Measurements from ENCODE around the gene EME2. TPM values are rescaled to one million over a fixed set of nuclear protein-coding genes. Genes with fewer than 3 reads are reported as not detected.

The EME2 gene
- total RNA-seq, 1 experiment from 2014 or later, result 10.4 TPM

GRCh38 chr16:1775846-1776671 is 3.4 kb downstream of the EME2 start:
- in situ Hi-C loops (cut with HindIII; ENCODE audit: low sequenced_read_pairs), result no loop called here
- DNase-seq (ENCODE audit: low spot score), result no peak

DNA sequence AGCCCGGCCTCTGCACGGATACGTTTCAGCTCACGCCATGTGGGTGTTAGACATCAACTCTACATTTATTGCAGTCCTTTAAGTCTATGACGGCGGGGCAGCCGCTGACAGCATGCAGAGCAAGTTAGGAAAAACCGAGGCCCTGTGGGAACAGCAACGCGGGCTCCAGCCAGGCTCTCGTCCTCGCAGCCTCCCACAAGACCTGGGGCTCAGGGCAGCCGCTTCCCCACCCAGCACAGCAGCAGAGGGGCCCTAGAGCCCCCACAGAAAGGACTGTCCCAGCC is 4.0 kb downstream of the EME2 start:
- in situ Hi-C loops (cut with HindIII; ENCODE audit: low sequenced_read_pairs), result no loop called here
- no peak for DNase-seq (ENCODE audit: low spot score)

GRCh38 chr16:1776991-1777374 is 4.4 kb downstream of the EME2 start:
- DNase-seq (ENCODE audit: low spot score), result no peak

DNA sequence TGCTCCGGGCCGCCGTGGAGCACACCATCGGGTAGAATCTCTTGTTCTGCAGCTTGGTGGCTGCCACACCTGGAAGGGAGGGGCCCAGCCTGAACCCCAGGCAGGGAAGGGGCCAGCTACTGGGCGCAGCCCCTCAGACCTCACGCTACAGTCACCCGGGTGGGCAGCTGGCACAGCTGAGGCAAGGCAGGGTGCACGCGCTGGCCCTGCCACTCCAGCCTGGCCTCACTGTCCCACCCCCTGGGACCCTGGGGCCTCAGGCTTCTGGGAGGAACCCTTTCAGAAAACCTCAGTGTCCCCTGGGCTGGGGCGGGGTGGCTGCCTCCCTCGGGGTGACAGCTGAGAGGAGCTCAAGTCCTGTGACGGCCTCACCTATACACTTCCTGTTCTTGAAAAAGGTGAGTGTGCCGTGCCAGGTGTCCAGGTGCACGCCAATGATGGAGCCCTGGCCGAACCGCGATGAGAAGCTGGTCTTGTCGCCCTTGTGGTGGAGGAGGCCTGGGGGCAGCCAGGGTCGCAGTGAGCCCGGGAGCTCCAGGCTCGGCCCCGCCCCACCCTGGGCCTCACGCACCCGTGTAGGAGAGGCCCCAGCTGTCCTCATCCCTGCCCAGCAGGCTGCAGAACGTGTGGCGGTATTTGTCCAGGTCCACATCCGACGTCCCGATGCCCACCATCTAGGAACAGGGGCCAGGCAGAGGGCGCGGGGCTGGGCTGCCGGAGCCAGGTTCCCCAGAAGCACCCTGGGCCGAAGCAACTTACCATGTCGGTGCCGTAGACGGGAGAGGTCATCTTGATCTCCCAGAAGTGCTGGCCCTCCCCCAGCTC is 5.0 kb downstream of the EME2 start:
- in situ Hi-C loops (cut with HindIII; ENCODE audit: low sequenced_read_pairs), result no loop called here

More at GRCh38 chr16:1776991-1777374, 4.4 kb downstream of the EME2 start:
- in situ Hi-C loops (cut with HindIII; ENCODE audit: low sequenced_read_pairs), result no loop called here

GRCh38 chr16:1778200-1779179 is 5.9 kb downstream of the EME2 start:
- in situ Hi-C loops (cut with HindIII; ENCODE audit: low sequenced_read_pairs), result no loop called here

More for the DNA sequence above, 5.0 kb downstream of the EME2 start:
- no peak for DNase-seq (ENCODE audit: low spot score)

GRCh38 chr16:1779234-1779701 is 6.7 kb downstream of the EME2 start:
- DNase-seq (ENCODE audit: low spot score), result no peak
- in situ Hi-C loops (cut with HindIII; ENCODE audit: low sequenced_read_pairs), result no loop called here

More at GRCh38 chr16:1778200-1779179, 5.9 kb downstream of the EME2 start:
- DNase-seq (ENCODE audit: low spot score), result no peak

DNA sequence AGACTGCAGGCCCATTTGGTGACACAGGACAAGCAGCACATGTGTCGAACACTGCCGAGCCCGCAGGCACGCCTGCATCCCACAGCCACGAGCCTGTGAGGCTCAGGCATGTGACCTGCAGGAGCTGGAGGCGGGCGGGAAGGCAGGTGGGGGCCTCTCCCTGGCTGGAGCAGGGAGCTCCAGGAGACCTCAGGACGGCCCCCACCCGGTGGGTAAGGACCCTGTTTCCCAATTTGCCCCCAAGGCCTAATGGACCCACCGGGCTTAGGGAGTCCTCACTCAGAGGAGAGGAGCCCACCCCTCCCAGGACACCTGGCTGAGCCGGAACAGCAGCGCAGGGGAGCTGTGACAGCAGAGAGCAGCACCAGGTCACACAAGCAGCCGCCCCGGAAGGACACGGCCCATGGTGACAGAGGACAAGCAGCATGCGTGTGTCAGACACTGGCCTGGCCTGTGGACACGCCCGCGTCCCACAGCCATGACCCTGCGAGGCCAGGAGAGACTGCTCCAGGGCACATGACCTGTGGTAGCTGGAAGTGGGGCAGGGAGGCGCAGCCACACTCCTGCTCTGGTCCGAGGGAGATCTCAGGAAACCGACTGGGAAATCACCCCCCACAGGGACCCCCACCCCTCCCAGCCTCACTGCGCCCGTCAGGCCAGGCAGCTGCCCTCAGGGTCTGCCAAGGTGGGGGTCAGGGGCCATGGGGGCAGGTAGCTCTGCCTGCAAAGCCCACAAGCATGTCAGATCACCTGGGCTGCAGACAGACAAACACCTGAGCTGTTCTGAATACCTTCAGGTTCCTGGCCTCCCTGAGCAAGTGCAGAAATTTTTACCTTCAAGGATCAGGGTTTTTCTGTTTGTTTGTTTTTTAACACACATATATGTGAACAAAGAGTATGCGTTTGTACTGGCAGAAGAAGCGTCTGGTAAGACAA is 7.4 kb downstream of the EME2 start:
- no peak for DNase-seq (ENCODE audit: low spot score)
- in situ Hi-C loops (cut with HindIII; ENCODE audit: low sequenced_read_pairs), result no loop called here

DNA sequence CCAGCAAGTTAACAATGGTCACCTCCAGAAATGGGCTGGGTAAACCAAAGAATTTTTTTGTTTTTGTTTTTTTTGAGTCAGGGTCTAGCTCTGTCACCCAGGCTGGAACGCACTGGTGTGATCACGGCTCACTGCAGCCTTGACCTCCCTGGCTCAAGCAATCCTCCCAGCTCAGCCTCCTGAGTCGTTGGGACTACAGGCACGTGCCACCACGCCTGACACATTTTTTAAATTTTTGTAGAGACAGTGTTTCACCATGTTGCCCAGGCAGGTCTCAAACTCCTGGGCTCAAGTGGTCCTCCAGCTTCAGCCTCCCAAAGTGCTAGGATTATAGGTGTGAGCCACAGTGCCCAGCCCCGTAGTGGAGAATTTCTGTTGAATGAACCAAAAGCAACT is 8.1 kb downstream of the EME2 start:
- in situ Hi-C loops (cut with HindIII; ENCODE audit: low sequenced_read_pairs), result no loop called here
- DNase-seq (ENCODE audit: low spot score), result no peak

- in situ Hi-C loops (cut with HindIII; ENCODE audit: low sequenced_read_pairs), result no loop called here
Measured at GRCh38 chr16:1781254-1781653, 8.6 kb downstream of the EME2 start.

DNA sequence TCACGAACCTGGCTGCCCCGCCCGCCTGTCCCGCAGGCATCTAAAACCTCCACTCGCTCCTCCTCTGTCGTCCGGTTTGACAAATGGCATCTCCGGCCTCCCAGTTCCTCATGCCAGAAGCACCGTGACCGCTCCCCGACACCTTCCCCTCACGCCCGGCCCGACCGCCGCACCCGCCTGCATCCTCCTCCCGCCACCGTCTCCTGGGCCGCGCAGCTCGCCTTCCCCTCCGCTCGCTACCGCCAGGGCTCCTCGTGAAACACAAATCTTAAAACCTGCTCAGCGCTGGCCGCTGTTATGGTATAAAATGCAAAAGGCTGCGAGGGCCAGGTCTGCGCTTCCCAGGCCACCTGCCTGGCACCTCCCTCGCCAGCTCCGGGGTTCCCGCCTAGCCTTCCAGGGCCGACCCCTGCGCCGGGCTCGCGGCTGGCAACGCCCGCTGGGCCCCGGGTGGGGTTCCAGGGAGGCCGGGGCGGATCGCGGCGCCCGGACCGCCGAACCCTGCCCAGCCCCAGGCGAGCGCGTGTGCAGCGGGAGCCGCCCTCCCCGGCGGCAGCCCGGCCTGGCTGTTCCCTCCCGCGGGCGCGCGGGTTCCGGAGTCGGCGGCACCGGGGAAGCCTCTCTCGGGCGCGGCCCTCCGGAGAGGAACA is 9.3 kb downstream of the EME2 start:
- in situ Hi-C loops (cut with HindIII; ENCODE audit: low sequenced_read_pairs), result no loop called here
- no peak for DNase-seq (ENCODE audit: low spot score)

More at GRCh38 chr16:1781254-1781653, 8.6 kb downstream of the EME2 start:
- DNase-seq (ENCODE audit: low spot score), result no peak

DNA sequence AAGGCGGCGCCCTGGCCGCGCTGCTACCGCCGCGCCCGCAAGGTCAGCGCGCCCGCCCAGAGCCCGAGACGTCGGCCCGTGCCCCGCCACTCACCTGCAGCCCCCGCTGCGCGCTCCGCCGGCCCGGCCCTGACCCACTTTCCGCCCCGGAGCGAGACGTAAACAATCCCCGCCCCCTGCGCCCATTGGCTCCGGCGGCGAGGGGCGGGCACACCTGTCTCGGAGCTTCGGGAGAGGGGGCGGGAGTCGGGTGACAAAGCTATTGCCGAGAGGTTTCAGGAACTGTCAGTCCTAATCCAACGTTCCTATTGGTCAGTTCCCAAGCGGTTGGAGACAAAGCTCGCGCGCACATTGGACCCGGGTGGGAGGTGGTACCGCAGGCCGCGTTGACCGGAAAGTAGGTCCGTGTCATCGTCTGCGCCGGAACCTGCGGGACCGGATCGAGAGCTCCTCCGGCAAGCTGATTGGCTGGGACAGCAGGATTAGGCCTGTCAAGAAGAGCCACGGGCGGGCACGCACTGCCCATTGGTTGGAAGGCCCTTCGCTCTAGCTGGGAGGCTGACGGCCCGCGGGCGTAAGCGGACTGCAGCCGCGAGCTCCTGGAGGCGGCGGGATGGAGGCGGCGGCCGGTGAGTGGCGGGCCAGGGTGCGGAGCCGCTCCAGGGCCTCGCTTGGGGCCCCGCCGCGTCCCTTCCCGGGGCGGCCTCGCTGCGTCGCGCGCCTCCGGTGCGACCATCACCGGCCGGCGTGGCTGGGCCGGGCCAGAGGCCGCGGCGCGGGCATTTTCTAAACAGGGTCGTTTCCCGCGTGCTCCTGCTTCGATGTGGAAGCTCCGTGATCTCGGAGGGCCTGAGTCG is 10.0 kb downstream of the EME2 start, which contains the start of the genes NUBP2 and SPSB3:
Gene NUBP2, plus strand, starts transcription at position 553 of the 857 bp plus-strand sequence. Its CDS starts 61 bp downstream, at position 614.
Gene SPSB3, minus strand, starts transcription at position 164 of the 857 bp plus-strand sequence. CDS start 1,088 bp downstream, outside the sequence.
- peak; percentile 100 for DNase-seq (ENCODE audit: low spot score)
- in situ Hi-C loops (cut with HindIII; ENCODE audit: low sequenced_read_pairs), result no loop called here

GRCh38 chr16:1784977-1785845 is 12.6 kb downstream of the EME2 start:
- in situ Hi-C loops (cut with HindIII; ENCODE audit: low sequenced_read_pairs), result no loop called here
- no peak for DNase-seq (ENCODE audit: low spot score)

- no peak for DNase-seq (ENCODE audit: low spot score)
- in situ Hi-C loops (cut with HindIII; ENCODE audit: low sequenced_read_pairs), result no loop called here
Measured at GRCh38 chr16:1785846-1786170, 13.2 kb downstream of the EME2 start.

- DNase-seq (ENCODE audit: low spot score), result no peak
- in situ Hi-C loops (cut with HindIII; ENCODE audit: low sequenced_read_pairs), result no loop called here
Measured at GRCh38 chr16:1786242-1787055, 13.8 kb downstream of the EME2 start.

DNA sequence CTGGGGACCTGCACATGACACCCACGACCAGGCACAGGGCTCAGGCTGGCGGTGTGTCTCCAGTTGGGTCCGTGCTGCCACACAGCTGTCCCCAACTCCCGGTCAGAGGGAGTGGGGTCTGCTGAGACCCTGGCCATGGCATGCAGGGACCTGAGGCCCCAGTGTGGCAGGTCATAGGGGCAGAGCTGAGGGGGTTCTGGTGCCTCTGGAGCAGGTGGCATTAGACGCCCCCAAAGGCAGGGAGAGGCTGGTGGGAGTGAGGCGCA is 14.4 kb downstream of the EME2 start:
- DNase-seq (ENCODE audit: low spot score), result no peak
- in situ Hi-C loops (cut with HindIII; ENCODE audit: low sequenced_read_pairs), result no loop called here
